ENCODE results near the gene HSD17B14.

HSD17B14 gene

DNA sequence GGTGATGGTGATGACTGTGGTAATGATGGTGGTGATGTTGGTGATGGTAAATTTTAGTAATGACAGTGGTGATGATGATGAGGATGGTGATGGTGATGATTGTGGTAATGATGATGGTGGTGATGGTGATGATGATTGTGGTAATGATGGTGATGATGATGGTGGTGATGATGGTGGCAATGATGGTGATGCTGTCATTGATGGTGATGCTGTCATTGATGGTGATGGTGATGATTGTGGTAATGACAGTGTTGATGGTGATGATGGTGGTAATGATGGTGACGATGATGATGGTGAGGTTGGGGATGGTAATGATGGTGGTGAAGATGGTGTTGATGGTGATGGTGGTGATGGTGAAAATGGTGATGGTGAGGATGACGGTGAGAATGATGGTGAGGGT, 13.8 kb downstream of the HSD17B14 start:
- no peak for DNase-seq

GRCh38 chr19:48821633-48822032, 14.7 kb downstream of the HSD17B14 start:
- DNase-seq = no peak

- peak; percentile 3 to 21 for DNase-seq
Measured at GRCh38 chr19:48819366-48819816, 16.9 kb downstream of the HSD17B14 start.

GRCh38 chr19:48818234-48818820, 18.0 kb downstream of the HSD17B14 start:
- no peak for DNase-seq

DNA sequence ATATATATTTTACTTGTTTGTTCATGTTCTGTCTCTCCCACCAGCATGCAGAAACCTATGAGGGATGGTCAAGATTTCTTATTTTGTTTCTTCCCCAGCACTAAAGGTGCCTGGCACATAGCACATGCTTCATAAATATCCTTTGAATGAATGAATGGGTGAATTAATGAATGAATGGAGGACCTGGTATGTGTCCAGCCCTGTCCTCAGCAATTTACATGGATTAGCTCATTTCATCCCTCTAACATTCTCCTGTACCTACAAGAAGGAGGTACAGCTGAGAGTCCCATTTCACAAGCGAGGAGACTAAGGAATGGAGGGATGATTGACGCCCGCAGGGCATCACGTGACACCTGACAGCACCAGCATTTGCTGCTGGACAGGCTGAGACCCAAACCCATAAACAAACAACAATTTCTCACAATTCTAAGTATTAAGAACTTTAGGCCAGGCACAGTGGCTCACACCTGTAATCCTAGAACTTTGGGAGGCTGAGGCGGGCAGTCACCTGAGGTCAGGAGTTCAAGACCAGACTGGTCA, 18.6 kb downstream of the HSD17B14 start:
- no peak for DNase-seq

GRCh38 chr19:48815870-48816501, 20.3 kb downstream of the HSD17B14 start:
- no peak for DNase-seq

DNA sequence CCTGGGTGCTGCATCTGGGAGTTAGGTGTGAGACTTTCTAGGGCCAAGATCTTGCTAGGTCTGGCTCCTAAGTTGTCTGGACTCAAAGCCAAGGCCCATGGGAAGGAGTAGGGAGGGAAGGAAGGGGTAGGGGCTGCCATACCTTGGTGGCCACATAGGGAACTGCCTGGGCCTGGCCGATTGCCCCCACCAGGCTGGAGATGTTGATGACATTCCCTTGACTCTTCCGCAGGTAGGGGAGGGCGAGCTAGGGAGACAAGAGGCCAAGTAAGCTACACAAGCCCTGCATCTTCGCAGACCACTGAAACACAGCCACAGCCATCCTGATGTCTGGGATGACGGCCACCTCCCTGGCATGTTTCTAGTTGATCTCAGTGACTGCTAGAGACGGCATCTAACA, 21.4 kb downstream of the HSD17B14 start:
- DNase-seq = no peak

- DNase-seq = no peak
Measured at GRCh38 chr19:48813123-48813913, 23.0 kb downstream of the HSD17B14 start.

- DNase-seq = peak; percentile 55 to 75
Measured at GRCh38 chr19:48812094-48812929, 24.0 kb downstream of the HSD17B14 start.

DNA sequence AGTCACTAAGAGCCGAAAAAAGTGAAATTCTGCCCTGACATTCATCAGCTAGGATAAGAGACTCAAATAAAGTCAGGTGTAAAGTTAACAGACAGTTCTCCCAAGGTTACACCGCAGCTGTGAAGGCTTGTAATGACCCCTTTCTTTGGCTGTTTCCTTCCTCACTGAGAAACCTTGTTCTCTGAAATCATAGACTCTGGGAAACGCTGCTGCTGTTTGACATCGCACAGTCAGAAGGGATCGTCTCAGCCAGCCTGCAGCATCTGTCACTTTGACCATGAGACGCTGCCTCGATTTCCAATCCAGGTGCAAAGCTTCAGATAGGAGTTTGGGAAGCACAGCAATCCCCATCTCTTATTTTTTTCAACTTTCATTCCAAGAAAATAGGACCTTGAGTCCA, 26.1 kb downstream of the HSD17B14 start:
- no peak for DNase-seq

DNA sequence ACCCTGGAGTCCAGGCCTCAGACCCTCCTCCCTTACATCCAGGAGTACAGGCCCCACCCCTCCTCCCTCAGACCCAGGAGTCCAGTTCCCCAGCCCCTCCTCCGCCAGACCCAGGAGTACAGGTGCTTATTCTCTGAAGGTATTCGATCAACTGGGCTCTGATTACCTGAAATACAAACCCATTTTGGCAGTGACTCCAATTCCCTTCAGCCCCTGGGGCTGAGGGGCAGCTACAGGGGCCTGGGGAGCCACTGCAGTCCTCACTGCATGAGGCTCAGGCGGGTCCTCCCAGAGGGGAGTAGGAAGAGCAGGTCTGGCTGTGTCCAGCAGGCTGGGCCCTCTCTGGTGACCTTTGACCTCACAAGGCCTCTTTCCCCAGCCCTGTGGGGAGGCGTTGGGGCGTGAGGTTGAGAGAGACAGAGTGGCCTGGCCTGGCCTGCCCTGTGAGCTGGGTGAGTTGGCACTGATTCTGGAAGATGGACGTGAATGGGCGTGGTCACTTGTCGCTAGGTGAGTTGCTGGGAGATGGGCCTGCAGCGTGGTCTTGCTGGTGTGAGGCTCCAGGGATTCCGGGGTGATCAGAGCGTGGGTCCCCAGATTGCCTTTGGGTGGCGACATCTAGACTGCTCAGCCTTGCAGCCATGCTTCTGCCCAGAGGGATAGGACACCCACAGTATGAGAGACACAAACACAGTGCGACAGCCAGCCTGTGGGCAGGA, 28.5 kb downstream of the HSD17B14 start:
- DNase-seq = no peak

DNA sequence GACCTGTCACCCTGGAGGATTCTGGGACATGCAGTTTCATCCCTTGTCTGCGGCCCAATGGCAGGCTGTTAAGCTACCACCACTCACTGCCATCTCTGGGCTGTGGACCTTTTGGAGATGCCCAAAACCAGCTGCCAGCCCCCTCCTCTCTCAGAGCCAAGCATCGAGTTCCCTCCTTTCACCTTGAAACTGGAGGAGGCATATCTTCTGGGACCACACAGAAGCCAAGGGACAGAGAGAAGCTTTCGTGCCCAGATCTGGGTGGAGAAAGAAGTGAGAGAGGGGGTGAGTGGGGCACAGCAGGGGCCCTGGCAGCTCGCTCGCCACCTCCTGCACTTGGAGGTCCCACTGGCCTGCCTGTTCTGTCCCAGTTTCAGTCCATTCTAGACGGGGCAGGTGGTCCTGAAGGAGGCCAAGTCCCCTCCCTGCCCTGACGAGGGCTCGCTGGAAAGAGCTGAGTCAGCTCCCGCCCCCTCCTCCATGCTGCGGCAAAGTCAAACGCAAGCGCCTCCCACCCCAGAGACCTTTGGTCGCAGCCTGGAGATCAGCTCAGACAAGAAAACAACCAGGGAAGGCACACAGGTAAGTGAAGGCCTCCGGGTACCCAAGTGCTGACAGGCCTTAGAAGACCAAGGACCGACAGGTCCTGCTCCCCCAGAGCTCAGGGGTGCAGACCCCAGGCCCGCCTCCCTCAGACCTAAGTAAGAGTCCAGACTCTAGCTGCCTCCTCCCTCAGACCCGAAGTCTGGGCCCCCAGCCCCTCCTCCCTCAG, 29.3 kb downstream of the HSD17B14 start:
- peak in 1 of 2 donors; percentile 17 for DNase-seq

DNA sequence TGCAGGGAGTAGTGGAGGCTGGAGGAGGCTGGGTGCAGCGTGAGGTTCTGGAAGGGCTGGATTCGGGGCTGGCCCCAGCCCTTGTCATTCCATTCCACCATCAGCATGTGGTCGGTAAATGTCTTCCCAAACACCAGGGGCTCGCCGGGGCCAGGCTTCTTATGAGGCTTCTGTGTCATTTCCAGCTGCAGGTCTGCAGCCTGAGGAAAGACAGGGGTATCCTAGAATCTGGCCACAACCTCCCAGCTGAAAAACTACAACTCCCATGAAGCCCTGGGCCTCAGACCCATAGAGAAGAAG, 29.8 kb downstream of the HSD17B14 start:
- DNase-seq = peak; percentile 26 to 76

DNA sequence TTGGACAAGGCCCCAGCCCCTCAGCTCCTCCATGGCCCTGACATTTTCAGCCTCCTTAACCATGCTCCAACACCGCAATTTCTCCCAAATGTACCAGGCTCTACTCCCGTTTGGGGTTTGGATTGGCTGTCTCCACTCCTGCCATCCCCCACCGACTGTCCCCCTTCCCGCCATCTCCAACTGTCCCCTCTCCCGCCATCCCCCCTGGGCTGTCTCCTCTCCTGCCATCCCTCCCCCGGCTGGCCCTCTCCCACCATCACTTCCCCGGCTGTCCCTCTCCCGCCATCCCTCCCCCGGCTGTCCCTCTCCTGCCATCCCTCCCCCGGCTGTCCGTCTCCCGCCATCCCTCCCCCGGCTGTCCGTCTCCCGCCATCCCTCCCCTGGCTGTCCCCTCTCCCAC, 30.8 kb downstream of the HSD17B14 start:
- no peak for DNase-seq

- DNase-seq = peak; percentile 15 to 30
Measured at GRCh38 chr19:48804496-48804895, 31.8 kb downstream of the HSD17B14 start.

- no peak for DNase-seq
Measured at GRCh38 chr19:48802623-48803022, 33.7 kb downstream of the HSD17B14 start.

DNA sequence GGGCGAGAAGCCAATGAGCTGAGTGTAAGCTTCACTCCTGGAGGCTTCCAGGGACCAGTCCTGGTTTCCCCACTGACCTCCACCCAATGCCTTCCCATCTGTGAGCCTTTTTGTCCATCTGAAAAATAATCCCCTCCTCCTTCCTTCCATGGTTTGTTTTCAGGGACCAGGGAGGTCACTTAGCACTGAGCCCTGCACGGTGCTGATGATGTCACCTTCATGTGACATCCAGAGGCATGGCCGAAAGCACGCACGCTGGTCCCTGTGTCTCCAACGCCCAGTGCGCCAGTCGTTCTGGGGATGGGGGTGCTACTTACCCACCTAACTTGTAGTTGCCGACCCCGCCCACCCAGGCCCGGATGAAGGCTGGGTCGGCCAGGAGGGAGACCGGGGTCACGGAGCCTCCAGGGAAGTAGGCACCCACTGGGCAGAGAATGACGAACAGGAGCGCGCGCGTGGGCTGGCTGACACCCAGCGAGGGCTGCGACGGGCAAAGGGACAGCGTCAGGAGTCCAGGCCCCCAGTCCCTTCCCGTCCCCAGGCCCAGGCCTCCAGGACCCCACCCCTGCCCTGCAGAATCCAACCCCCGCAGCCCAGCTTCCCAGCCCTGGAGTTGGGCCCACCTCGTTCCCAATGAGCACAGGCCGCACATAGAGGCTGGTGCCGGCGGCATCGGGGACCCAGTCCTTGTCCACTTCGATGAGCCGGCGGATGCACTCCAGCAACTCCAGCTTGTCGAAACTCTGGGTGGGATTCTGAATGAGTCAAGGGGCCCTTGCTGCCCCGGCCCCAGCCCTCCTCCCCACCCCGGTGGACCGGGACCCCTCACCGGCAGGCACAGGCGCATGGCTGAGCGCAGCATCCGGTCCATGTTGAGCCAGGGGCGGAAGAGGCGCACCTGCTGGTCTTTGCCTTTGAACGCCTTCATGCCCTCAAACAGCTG, 36.7 kb downstream of the HSD17B14 start:
- DNase-seq = no peak

GRCh38 chr19:48798937-48799336, 37.4 kb downstream of the HSD17B14 start:
- DNase-seq = no peak

DNA sequence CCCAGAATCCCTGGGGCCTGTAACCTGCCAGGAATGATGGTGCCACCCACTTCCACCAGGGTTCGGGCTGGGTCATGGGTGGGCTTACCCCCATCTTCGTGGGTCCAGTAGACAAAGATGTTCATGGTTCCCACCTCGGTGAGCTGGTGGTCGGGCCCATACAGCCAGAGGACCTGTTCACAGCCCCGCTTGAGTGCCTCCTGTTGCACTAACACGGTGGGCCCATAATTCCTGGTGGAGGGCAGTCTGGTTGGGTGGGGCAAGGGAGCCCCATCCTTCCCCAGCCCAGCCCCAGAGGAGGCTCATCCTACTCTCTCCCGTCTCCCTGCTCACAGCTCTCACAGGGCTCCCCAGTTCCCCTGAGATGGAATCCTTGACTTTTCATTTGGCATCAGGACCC, 39.2 kb downstream of the HSD17B14 start:
- DNase-seq = no peak
